Measurements from ENCODE around the gene GCSAML. TPM values are rescaled to one million over a fixed set of nuclear protein-coding genes. Genes with fewer than 3 reads are reported as not detected.

The GCSAML gene
- polyA plus RNA-seq (2012; ENCODE audit: insufficient read length, low read depth) = not detected

DNA sequence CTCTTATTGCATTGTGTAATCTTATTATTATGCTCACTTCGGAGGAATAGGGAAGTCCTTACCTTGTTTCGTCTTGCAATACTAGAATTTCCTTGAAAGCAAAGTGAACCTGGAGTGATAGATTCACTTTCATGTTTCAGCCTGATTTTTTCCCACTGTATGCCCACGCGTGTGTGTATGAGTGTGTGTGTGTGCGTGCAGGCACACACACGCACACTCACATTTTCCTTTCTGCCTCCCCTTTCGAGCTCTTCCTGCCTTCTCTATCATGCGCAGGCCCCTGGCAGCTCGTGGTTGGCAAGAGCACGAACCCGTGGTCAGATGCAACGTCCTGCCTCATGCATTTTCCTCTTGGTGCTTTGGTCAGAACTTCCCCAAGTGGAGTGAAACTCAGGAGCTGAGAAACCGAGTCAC, at the start of gene GCSAML:
Gene GCSAML, plus strand, starts transcription at position 366 of the 414 bp plus-strand sequence. CDS start 58 bp downstream, outside the sequence.
- no peak for TF ChIP-seq SIN3A (IDR thresholded peaks at IDR 0.05; ENCODE audit: borderline replicate concordance, insufficient read depth, low read length)
- TF ChIP-seq POLR2AphosphoS5 (IDR thresholded peaks at IDR 0.05; ENCODE audit: low read depth, low read length) = no peak
- TF ChIP-seq FOXP2 (optimal IDR thresholded peaks at IDR 0.05; ENCODE audit: borderline replicate concordance, extremely low read depth, extremely low read length, insufficient read depth) = no peak
- TF ChIP-seq, protein P1, sequence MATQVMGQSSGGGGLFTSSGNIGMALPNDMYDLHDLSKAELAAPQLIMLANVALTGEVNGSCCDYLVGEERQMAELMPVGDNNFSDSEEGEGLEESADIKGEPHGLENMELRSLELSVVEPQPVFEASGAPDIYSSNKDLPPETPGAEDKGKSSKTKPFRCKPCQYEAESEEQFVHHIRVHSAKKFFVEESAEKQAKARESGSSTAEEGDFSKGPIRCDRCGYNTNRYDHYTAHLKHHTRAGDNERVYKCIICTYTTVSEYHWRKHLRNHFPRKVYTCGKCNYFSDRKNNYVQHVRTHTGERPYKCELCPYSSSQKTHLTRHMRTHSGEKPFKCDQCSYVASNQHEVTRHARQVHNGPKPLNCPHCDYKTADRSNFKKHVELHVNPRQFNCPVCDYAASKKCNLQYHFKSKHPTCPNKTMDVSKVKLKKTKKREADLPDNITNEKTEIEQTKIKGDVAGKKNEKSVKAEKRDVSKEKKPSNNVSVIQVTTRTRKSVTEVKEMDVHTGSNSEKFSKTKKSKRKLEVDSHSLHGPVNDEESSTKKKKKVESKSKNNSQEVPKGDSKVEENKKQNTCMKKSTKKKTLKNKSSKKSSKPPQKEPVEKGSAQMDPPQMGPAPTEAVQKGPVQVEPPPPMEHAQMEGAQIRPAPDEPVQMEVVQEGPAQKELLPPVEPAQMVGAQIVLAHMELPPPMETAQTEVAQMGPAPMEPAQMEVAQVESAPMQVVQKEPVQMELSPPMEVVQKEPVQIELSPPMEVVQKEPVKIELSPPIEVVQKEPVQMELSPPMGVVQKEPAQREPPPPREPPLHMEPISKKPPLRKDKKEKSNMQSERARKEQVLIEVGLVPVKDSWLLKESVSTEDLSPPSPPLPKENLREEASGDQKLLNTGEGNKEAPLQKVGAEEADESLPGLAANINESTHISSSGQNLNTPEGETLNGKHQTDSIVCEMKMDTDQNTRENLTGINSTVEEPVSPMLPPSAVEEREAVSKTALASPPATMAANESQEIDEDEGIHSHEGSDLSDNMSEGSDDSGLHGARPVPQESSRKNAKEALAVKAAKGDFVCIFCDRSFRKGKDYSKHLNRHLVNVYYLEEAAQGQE (IDR thresholded peaks at IDR 0.05; ENCODE audit: insufficient read depth in 1 of 2, low read depth in 2 of 2, low read length in 2 of 2) = no peak
- TF ChIP-seq TAF1 (IDR thresholded peaks at IDR 0.05; ENCODE audit: borderline replicate concordance, insufficient read depth, low read length) = no peak

DNA sequence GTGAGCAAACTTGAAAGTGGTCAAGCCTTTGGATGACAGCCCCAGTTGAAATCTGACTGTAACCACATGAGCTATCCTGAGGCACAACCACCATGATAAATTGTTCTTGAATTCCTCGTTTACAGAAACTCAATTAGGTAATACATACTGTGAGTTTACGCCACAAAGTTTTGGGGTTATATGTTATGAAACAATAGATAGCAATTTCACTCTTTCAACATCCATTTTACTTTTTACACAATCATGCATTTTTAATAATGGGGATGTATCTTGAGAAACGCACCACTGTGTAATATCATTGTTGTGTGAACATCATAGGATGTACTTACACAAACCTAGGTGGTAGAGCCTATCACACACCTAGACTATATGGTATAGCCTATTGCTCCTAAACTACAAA, 48.1 kb upstream of the GCSAML start:
- TF ChIP-seq, protein P1 (IDR thresholded peaks at IDR 0.05; ENCODE audit: insufficient read depth in 1 of 2, low read depth in 2 of 2, low read length in 2 of 2) = no peak
- no peak for TF ChIP-seq SIN3A (IDR thresholded peaks at IDR 0.05; ENCODE audit: borderline replicate concordance, insufficient read depth, low read length)
- no peak for TF ChIP-seq POLR2AphosphoS5 (IDR thresholded peaks at IDR 0.05; ENCODE audit: low read depth, low read length)
- TF ChIP-seq TAF1 (IDR thresholded peaks at IDR 0.05; ENCODE audit: borderline replicate concordance, insufficient read depth, low read length) = no peak
- TF ChIP-seq FOXP2 (optimal IDR thresholded peaks at IDR 0.05; ENCODE audit: borderline replicate concordance, extremely low read depth, extremely low read length, insufficient read depth) = no peak

- TF ChIP-seq SIN3A (IDR thresholded peaks at IDR 0.05; ENCODE audit: borderline replicate concordance, insufficient read depth, low read length) (no peak), FOXP2 (optimal IDR thresholded peaks at IDR 0.05; ENCODE audit: borderline replicate concordance, extremely low read depth, extremely low read length, insufficient read depth) (no peak), POLR2AphosphoS5 (IDR thresholded peaks at IDR 0.05; ENCODE audit: low read depth, low read length) (no peak), TAF1 (IDR thresholded peaks at IDR 0.05; ENCODE audit: borderline replicate concordance, insufficient read depth, low read length) (no peak)
- TF ChIP-seq, protein P1 (IDR thresholded peaks at IDR 0.05; ENCODE audit: insufficient read depth in 1 of 2, low read depth in 2 of 2, low read length in 2 of 2) = no peak
These were observed 42.1 kb upstream of the GCSAML start for GRCh38 chr1:247506831-247507230.

DNA sequence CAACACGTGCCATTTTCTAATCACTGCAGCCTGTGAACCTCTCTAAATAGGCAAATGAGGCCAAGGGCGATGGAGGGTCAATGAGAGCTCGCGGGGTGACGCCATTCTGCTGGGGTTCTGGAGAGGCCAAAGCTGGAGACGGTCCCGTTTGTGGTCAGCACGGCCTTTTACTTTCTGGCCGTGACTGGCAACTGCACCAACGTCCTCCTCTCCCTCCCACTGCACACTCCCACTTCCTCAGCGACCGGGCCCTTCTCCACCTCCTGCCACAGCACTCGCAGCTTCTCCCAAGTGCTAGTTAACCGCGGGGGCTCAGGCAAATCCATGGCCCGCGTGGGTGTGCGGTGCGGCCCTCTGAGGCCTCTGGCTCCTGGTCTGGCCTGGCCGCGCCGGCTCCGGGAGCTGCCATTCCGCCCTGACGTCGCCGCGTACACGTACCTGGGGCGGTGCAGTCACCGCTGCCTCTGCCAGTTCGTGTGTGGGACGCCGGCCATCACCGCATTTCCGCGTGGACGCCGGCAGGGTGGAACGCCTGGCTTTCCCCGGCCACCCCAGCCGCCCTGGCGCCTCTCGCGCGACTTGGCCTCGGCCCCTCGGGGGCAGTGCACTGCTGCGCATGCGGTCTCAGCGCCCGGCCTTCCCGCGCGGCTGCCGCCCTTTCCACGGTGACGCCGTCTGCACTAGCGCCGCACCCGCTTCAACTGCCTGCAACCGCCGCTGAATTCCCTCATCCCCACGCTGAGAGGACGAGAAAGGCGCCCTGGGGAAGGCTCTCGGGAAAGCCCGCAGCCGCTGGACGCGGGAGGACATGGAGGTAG, 30.9 kb upstream of the GCSAML start:
- TF ChIP-seq TAF1 (IDR thresholded peaks at IDR 0.05; ENCODE audit: borderline replicate concordance, insufficient read depth, low read length) = no peak
- no peak for TF ChIP-seq SIN3A (IDR thresholded peaks at IDR 0.05; ENCODE audit: borderline replicate concordance, insufficient read depth, low read length)
- TF ChIP-seq, protein P1 (IDR thresholded peaks at IDR 0.05; ENCODE audit: insufficient read depth in 1 of 2, low read depth in 2 of 2, low read length in 2 of 2) = no peak
- no peak for TF ChIP-seq POLR2AphosphoS5 (IDR thresholded peaks at IDR 0.05; ENCODE audit: low read depth, low read length)
- TF ChIP-seq FOXP2 (optimal IDR thresholded peaks at IDR 0.05; ENCODE audit: borderline replicate concordance, extremely low read depth, extremely low read length, insufficient read depth) = no peak
